HepG2 (cell line): Measurements from ENCODE around the gene HAUS5. TPM values are rescaled to one million over a fixed set of nuclear protein-coding genes. Genes with fewer than 3 reads are reported as not detected.

Experiments used
- ARID4A ChIP-seq: sonication (generic); formaldehyde crosslinking; IDR thresholded peaks from 2 replicates; pipeline ENCODE4 v1.5.0; 2020; ENCODE audit warnings: mild to moderate bottlenecking, missing genetic modification reagents, borderline replicate concordance
- ATF7 ChIP-seq, 2 experiments: fragments of 450-650 bp in 1 of 2; sonication (generic) in 1 of 2; formaldehyde crosslinking in 1 of 2; IDR thresholded peaks; 2 replicates each; pipeline versions ENCODE4 v1.4.0 to v1.6.1; 2016 to 2020; ENCODE audit warnings: antibody characterized with exemption in 1 of 2, mild to moderate bottlenecking in 1 of 2, missing genetic modification reagents in 1 of 2
- BCLAF1 ChIP-seq: fragments of 450-650 bp; IDR thresholded peaks from 2 replicates; pipeline ENCODE4 v1.6.1; 2017; ENCODE audit warnings: mild to moderate bottlenecking
- RFX5 ChIP-seq: IDR thresholded peaks from 2 replicates; pipeline ENCODE4 v1.6.1; 2011; ENCODE audit warnings: low read depth, low read length, improper control_type of control experiment
- STAT5B ChIP-seq: sonication (generic); formaldehyde crosslinking; IDR thresholded peaks from 2 replicates; pipeline ENCODE4 v1.4.0; 2020; ENCODE audit warnings: missing genetic modification reagents
- SUZ12 ChIP-seq: fragments of 150-350 bp; IDR thresholded peaks from 2 replicates; pipeline ENCODE4 v1.6.1; 2014; ENCODE audit warnings: low read depth, low read length
- TERF1 ChIP-seq: sonication (generic); formaldehyde crosslinking; IDR thresholded peaks from 2 replicates; pipeline ENCODE4 v1.8.0; 2022; ENCODE audit warnings: mild to moderate bottlenecking, missing genetic modification reagents, moderate library complexity
- XRCC5 ChIP-seq: fragments of 200-400 bp; formaldehyde crosslinking; optimal IDR thresholded peaks from 2 replicates; pipeline ENCODE3; 2017; ENCODE audit warnings: mild to moderate bottlenecking, low read length
- ZBTB14 ChIP-seq: sonication (generic); formaldehyde crosslinking; IDR thresholded peaks from 2 replicates; pipeline ENCODE4 v1.4.0; 2020; ENCODE audit warnings: missing genetic modification reagents
- ZKSCAN8 ChIP-seq: IDR thresholded peaks from 2 replicates; pipeline ENCODE4 v1.6.1; 2016; ENCODE audit warnings: borderline replicate concordance, missing genetic modification reagents, missing compliant biosample characterization
- ZNF143 ChIP-seq: sonication (generic); formaldehyde crosslinking; IDR thresholded peaks from 2 replicates; pipeline ENCODE4 v1.4.0; 2020; ENCODE audit warnings: missing genetic modification reagents
- ZNF460 ChIP-seq: sonication (generic); formaldehyde crosslinking; IDR thresholded peaks from 2 replicates; pipeline ENCODE4 v1.5.1; 2020; ENCODE audit warnings: missing genetic modification reagents, mild to moderate bottlenecking, borderline replicate concordance
- ZNF703 ChIP-seq: sonication (generic); formaldehyde crosslinking; IDR thresholded peaks from 2 replicates; pipeline ENCODE4 v1.5.1; 2020; ENCODE audit warnings: missing genetic modification reagents, mild to moderate bottlenecking, moderate library complexity, borderline replicate concordance
- ZNF775 ChIP-seq: sonication (generic); formaldehyde crosslinking; IDR thresholded peaks from 2 replicates; pipeline ENCODE4 v1.4.0; 2020; ENCODE audit warnings: missing genetic modification reagents, mild to moderate bottlenecking, moderate library complexity, borderline replicate concordance
- ZNF883 ChIP-seq: sonication (generic); formaldehyde crosslinking; IDR thresholded peaks from 2 replicates; pipeline ENCODE4 v1.5.1; 2020; ENCODE audit warnings: mild to moderate bottlenecking, missing genetic modification reagents; ENCODE audit errors: not compliant biosample characterization
- polyA plus RNA-seq, 8 experiments: library from polyadenylated mRNA; depleted of rRNA in 3 of 8; stranded (reverse) in 7 of 8; unstranded in 1 of 8; fragments of >200 nt; fragmentation: Illumina TruSeq in 4 of 8; extraction: Trizol in 4 of 8; gene quantifications; 2 replicates each; pipeline versions ENCODE4 v1.2.1 to v1.2.3, GENCODE V29; 2011 to 2016; ENCODE audit warnings: low read depth in 4 of 8, missing spikeins in 1 of 8, mixed read lengths in 1 of 8; ENCODE audit not compliant: insufficient read depth in 1 of 8
- total RNA-seq, 5 experiments: library from RNA; depleted of rRNA; stranded (reverse); fragments of >200 nt; fragmentation: Illumina TruSeq; extraction: Trizol; gene quantifications; 2 replicates each; pipeline ENCODE4 v1.2.3, GENCODE V29; 2016; ENCODE audit warnings: low read depth in 1 of 5

HAUS5 gene
- total and polyA plus RNA-seq, 2 of the 13 experiments (the other 11 are each of a cell fraction or from before 2014, with no cell fraction given), result 10.3 to 17.7 TPM

- TF ChIP-seq ZNF143 (CRISPR knock-in tag), result peak; percentile 70
- TF ChIP-seq ZNF460 (CRISPR knock-in tag), result no peak
- 0 out of 2 replicates have a peak, but pooled peaks have one; percentile 6 for TF ChIP-seq RFX5
- TF ChIP-seq ZNF703 (CRISPR knock-in tag), result peak; percentile 54; the same call in 1 of the 2 replicates
- TF ChIP-seq ZKSCAN8 (CRISPR knock-in tag), result 0 out of 2 replicates have a peak, but pooled peaks have one; percentile 17
- no peak for TF ChIP-seq ATF7 (IDR thresholded peaks at IDR 0.05)
- TF ChIP-seq ATF7 (CRISPR knock-in tag; IDR thresholded peaks at IDR 0.05), result no peak
- peak; percentile 57; the same call in 1 of the 2 replicates for TF ChIP-seq ZBTB14 (CRISPR knock-in tag)
- peak; percentile 78 for TF ChIP-seq XRCC5
- TF ChIP-seq TERF1 (CRISPR knock-in tag), result no peak
- TF ChIP-seq ZNF883, result no peak
- peak; percentile 50; the same call in 1 of the 2 replicates for TF ChIP-seq STAT5B
- peak; percentile 78; the same call in 1 of the 2 replicates for TF ChIP-seq ARID4A
- TF ChIP-seq BCLAF1, result no peak
- TF ChIP-seq ZNF775, result no peak
- TF ChIP-seq SUZ12, result no peak
Observed at GRCh38 chr19:35643255-35644205, 31.0 kb downstream of the HAUS5 start (continued).
